ENCODE data around the gene GPC5.
"Not testable (repeated sequence)": the region's sequence is repeated elsewhere in the genome, so short reads cannot be mapped to it uniquely, and the experiment has no call there.

The GPC5 gene

GRCh38 chr13:91785431-91786119, 387.2 kb downstream of the GPC5 start:
- DNase-seq, result no peak

- no peak for DNase-seq
Observed at GRCh38 chr13:91792054-91792453, 393.6 kb downstream of the GPC5 start.

GRCh38 chr13:91797567-91797966, 399.1 kb downstream of the GPC5 start:
- DNase-seq, result no peak

- not testable (repeated sequence) for DNase-seq
Observed at GRCh38 chr13:91798338-91798737, 399.9 kb downstream of the GPC5 start.

GRCh38 chr13:91801772-91802171, 403.4 kb downstream of the GPC5 start:
- not testable (repeated sequence) for DNase-seq

- DNase-seq, result no peak
Observed at GRCh38 chr13:91802957-91803356, 404.5 kb downstream of the GPC5 start.

GRCh38 chr13:91804724-91805123, 406.3 kb downstream of the GPC5 start:
- DNase-seq, result no peak

- no peak for DNase-seq
Observed at GRCh38 chr13:91805605-91806004, 407.2 kb downstream of the GPC5 start.

- no peak for DNase-seq
Observed at GRCh38 chr13:91809161-91809560, 410.7 kb downstream of the GPC5 start.

- DNase-seq, result no peak
Observed at GRCh38 chr13:91813253-91813652, 414.8 kb downstream of the GPC5 start.

GRCh38 chr13:91816263-91816807, 417.9 kb downstream of the GPC5 start:
- no peak for DNase-seq

GRCh38 chr13:91817250-91817649, 418.8 kb downstream of the GPC5 start:
- DNase-seq, result no peak

GRCh38 chr13:91824416-91824815, 426.0 kb downstream of the GPC5 start:
- DNase-seq, result no peak

GRCh38 chr13:91825516-91825915, 427.1 kb downstream of the GPC5 start:
- no peak for DNase-seq

GRCh38 chr13:91836553-91836952, 438.1 kb downstream of the GPC5 start:
- no peak for DNase-seq

- no peak for DNase-seq
Observed at GRCh38 chr13:91845612-91846011, 447.2 kb downstream of the GPC5 start.

- no peak for DNase-seq
Observed at GRCh38 chr13:91863699-91864098, 465.3 kb downstream of the GPC5 start.

- DNase-seq, result no peak
Observed at GRCh38 chr13:91868351-91868750, 469.9 kb downstream of the GPC5 start.

- no peak for DNase-seq
Observed at GRCh38 chr13:91878491-91878890, 480.1 kb downstream of the GPC5 start.

- no peak for DNase-seq
Observed at GRCh38 chr13:91879360-91879759, 480.9 kb downstream of the GPC5 start.

- DNase-seq, result no peak
Observed at GRCh38 chr13:91882918-91883317, 484.5 kb downstream of the GPC5 start.

- DNase-seq, result no peak
Observed at GRCh38 chr13:91889641-91890040, 491.2 kb downstream of the GPC5 start.

- no peak for DNase-seq
Observed at GRCh38 chr13:91891141-91891540, 492.7 kb downstream of the GPC5 start.

GRCh38 chr13:91893040-91893439, 494.6 kb downstream of the GPC5 start:
- DNase-seq, result no peak

- no peak for DNase-seq
Observed at GRCh38 chr13:91894316-91894715, 495.9 kb downstream of the GPC5 start.

Data from activated naive CD4-positive, alpha-beta T cell treated with anti-CD3 and anti-CD28 coated beads, Interleukin-2, amount 50 U/mL, for 16 hours (primary cell).